Anterior cingulate cortex (tissue), 58 donors: Measurements from ENCODE around the gene ADAMTS19.
"Not testable (repeated sequence)": the region's sequence is repeated elsewhere in the genome, so short reads cannot be mapped to it uniquely, and the experiment has no call there.

ENCODE experiments used
- DNase-seq, 58 donors: peaks; one replicate each; lab custom pipeline; 2025; lab: John Stamatoyannopoulos, UW

Gene ADAMTS19

GRCh38 chr5:129572060-129572459 is 112.0 kb downstream of the ADAMTS19 start:
- DNase-seq, result no peak

- not testable (repeated sequence) for DNase-seq
These were observed 124.4 kb downstream of the ADAMTS19 start for GRCh38 chr5:129584496-129584895.

GRCh38 chr5:129591508-129592160 is 131.5 kb downstream of the ADAMTS19 start:
- no peak for DNase-seq

GRCh38 chr5:129593525-129593924 is 133.4 kb downstream of the ADAMTS19 start:
- no peak for DNase-seq

GRCh38 chr5:129601576-129601975 is 141.5 kb downstream of the ADAMTS19 start:
- DNase-seq, result no peak

GRCh38 chr5:129608350-129608749 is 148.3 kb downstream of the ADAMTS19 start:
- DNase-seq, result no peak

GRCh38 chr5:129609710-129610109 is 149.6 kb downstream of the ADAMTS19 start:
- no peak for DNase-seq

- DNase-seq, result no peak
These were observed 156.4 kb downstream of the ADAMTS19 start for GRCh38 chr5:129616517-129616916.

GRCh38 chr5:129617206-129617605 is 157.1 kb downstream of the ADAMTS19 start:
- no peak for DNase-seq

GRCh38 chr5:129619782-129620181 is 159.7 kb downstream of the ADAMTS19 start:
- no peak for DNase-seq

GRCh38 chr5:129622531-129622930 is 162.4 kb downstream of the ADAMTS19 start:
- DNase-seq, result no peak

GRCh38 chr5:129629575-129629974 is 169.5 kb downstream of the ADAMTS19 start:
- no peak for DNase-seq

GRCh38 chr5:129630101-129630500 is 170.0 kb downstream of the ADAMTS19 start:
- no peak for DNase-seq

GRCh38 chr5:129631961-129632360 is 171.9 kb downstream of the ADAMTS19 start:
- peak in 1 of 58 donors; percentile 12 for DNase-seq

- not testable (repeated sequence) for DNase-seq
These were observed 177.4 kb downstream of the ADAMTS19 start for GRCh38 chr5:129637501-129637900.

GRCh38 chr5:129639331-129639730 is 179.2 kb downstream of the ADAMTS19 start:
- no peak for DNase-seq

GRCh38 chr5:129652349-129653056 is 192.4 kb downstream of the ADAMTS19 start:
- peak in 1 of 58 donors; percentile 14 for DNase-seq

GRCh38 chr5:129653057-129653375 is 192.9 kb downstream of the ADAMTS19 start:
- no peak for DNase-seq

- DNase-seq, result no peak
These were observed 193.3 kb downstream of the ADAMTS19 start for GRCh38 chr5:129653442-129653841.

- DNase-seq, result no peak
These were observed 196.9 kb downstream of the ADAMTS19 start for GRCh38 chr5:129656952-129657351.

GRCh38 chr5:129658801-129659200 is 198.7 kb downstream of the ADAMTS19 start:
- DNase-seq, result no peak

- DNase-seq, result no peak
These were observed 201.4 kb downstream of the ADAMTS19 start for GRCh38 chr5:129661366-129662035.
